Muscle of leg (tissue), 11 donors: ENCODE measurements around the gene SLC5A6. TPM values are rescaled to one million over a fixed set of nuclear protein-coding genes. Genes with fewer than 3 reads are reported as not detected.

ENCODE experiments used
- DNase-seq: peaks from one replicate; pipeline ENCODE4 v3.0.0; 2013
- H3K27ac ChIP-seq: one replicate; pipeline ENCODE4 v1.5.1; 2013; ENCODE audit warnings: mild to moderate bottlenecking, low read length, control low read depth
- H3K27me3 ChIP-seq: one replicate; pipeline ENCODE4 v1.6.1; 2013; ENCODE audit warnings: low read length; ENCODE audit not compliant: control insufficient read depth, insufficient read depth
- H3K36me3 ChIP-seq: one replicate; pipeline ENCODE4 v1.6.1; 2013; ENCODE audit warnings: low read length; ENCODE audit not compliant: control insufficient read depth, insufficient read depth
- H3K4me1 ChIP-seq: one replicate; pipeline ENCODE4 v1.6.1; 2013; ENCODE audit warnings: low read length; ENCODE audit not compliant: control insufficient read depth, insufficient read depth
- H3K4me3 ChIP-seq: one replicate; pipeline ENCODE4 v1.5.1; 2013; ENCODE audit warnings: low read length, control low read depth
- H3K9me3 ChIP-seq: replicated peaks from 2 replicates; pipeline ENCODE4 v1.6.1; 2013; ENCODE audit warnings: low read depth, low read length; ENCODE audit not compliant: control insufficient read depth
- WGBS: methylation state at CpG from one replicate; pipeline ENCODE4 v1.1.5; 2013; ENCODE audit warnings: missing lambda C conversion rate; ENCODE audit not compliant: insufficient coverage; 5-methylcytosine and 5-hydroxymethylcytosine counted together
- polyA plus RNA-seq, 8 donors: library from polyadenylated mRNA; unstranded; fragments of 120-200 nt; gene quantifications; one replicate each; pipeline versions ENCODE4 v1.2.1 to v1.2.3, GENCODE V29; 2013; ENCODE audit warnings: inconsistent platforms in 1 of 8, low replicate concordance in 1 of 8; ENCODE audit not compliant: insufficient read length in 8 of 8, insufficient read depth in 1 of 8
- total RNA-seq: library from RNA; stranded (reverse); fragments of 120-200 nt; gene quantifications from one replicate; pipeline ENCODE4 v1.2.4, GENCODE V29; 2013

Gene SLC5A6
- total and polyA plus RNA-seq, 9 donors, result 11.4 to 25.5 (median 19.6) TPM

DNA sequence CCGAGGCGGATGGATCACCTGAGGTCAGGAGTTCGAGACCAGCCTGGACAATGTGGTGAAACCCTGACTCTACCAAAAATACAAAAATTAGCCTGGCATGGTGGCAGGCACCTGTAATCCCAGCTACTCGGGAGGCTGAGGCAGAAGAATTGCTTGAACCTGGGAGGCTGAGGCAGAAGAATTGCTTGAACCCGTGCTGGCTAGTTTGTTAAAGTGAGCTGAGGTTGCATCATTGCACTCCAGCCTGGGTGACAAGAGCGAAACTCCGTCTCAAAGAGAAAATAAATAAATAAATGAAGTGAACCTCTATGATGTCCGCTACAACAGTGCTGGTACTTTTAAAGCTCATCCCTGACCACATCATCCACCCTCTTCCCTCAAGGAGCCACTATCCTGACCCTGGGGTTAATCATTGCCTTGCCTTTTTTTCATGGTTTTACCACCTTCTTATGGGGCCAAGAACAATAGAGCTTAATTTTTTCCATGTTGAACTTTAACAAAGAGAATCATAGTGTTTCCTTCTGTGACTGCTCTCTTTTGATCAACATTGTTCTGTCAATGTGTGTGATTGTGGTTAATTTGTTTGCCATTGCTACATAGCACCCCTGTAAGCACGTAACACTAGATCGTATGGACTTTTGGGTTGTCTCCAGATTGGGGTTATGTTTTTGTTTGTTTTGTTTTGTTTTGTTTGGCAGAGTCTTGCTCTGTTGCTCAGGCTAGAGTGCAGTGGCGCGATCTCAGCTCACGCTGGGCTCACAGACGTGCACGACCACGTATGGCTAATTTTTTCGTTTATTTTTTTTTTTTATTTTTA is 17.3 kb downstream of the SLC5A6 start:
- H3K36me3 ChIP-seq, result peaks cover 6% of the 10 kb centered on the region
- no peaks in the 10 kb centered on the region for H3K27me3 ChIP-seq
- no peak for DNase-seq
- no peak overlapping the region for H3K4me3 ChIP-seq
- H3K4me1 ChIP-seq, result no peaks in the 10 kb centered on the region
- H3K9me3 ChIP-seq, result no peaks in the 10 kb centered on the region
- H3K27ac ChIP-seq, result no peak overlapping the region
- WGBS, result 79% methylated on average over 5 of the region's 17 CpGs

DNA sequence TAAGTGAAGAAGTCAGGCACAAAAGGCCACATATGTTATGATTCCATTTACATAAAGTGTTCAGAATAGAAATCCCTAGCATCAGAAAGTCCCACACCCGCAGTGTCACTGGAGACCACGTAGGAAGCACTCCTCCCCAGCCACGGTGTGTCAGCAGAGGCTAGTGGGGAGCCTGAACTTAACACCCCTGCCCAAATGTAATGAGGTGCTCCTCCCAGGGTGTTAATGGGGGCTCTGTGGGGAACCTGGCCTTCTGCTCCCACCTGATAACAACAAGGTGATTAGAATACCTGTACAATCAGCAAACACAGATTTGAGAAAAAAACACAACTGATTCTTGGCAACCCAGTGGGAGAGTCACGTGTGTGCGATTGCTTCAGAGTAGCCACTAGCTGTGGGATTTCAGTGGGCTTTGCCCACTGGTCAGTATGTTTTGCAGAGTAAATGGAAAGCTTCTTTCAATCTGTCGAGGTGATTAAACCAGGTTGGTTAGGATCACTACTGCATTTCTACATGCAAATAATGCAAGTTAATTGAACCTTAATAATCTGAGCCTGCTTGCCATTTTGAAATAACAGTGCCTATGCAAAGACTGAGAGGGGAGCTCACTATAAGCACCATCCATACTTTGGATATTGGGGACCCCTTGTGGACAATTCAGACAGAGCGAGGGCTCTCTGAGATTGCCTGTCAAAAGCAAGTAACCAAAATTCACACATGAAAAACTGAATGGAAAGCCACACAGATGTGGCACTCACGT is 20.8 kb downstream of the SLC5A6 start:
- WGBS, result 44% methylated on average over 3 of the region's 8 CpGs

DNA sequence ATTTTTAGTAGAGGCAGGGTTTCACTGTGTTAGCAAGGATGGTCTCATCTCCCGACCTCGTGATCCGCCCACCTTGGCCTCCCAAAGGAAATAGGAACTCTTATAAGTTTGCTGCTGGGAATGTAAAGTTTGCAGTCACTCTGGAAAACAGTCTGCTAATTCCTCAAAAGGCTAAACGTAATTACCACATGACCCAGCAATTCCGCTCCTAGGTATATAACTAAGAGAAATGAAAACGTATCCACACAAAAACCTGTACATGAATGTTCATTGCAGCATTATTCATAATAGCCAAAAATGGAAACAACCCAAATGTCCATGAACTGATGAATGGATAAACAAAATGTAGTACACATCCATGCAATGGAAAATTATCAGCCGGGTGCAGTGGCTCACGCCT is 22.1 kb downstream of the SLC5A6 start:
- 100% methylated on average over 1 of the region's 8 CpGs for WGBS
- no peak overlapping the region for H3K27ac ChIP-seq
- no peaks in the 10 kb centered on the region for H3K27me3 ChIP-seq
- H3K9me3 ChIP-seq, result no peaks in the 10 kb centered on the region
- no peak overlapping the region for H3K4me3 ChIP-seq
- no peaks in the 10 kb centered on the region for H3K36me3 ChIP-seq
- no peak for DNase-seq
- H3K4me1 ChIP-seq, result no peaks in the 10 kb centered on the region

More for the DNA sequence above, 20.8 kb downstream of the SLC5A6 start:
- H3K36me3 ChIP-seq, result no peaks in the 10 kb centered on the region
- no peak overlapping the region for H3K4me3 ChIP-seq
- no peak overlapping the region for H3K27ac ChIP-seq
- no peaks in the 10 kb centered on the region for H3K27me3 ChIP-seq
- H3K9me3 ChIP-seq, result no peaks in the 10 kb centered on the region
- peak; percentile 77 for DNase-seq
- H3K4me1 ChIP-seq, result no peaks in the 10 kb centered on the region

DNA sequence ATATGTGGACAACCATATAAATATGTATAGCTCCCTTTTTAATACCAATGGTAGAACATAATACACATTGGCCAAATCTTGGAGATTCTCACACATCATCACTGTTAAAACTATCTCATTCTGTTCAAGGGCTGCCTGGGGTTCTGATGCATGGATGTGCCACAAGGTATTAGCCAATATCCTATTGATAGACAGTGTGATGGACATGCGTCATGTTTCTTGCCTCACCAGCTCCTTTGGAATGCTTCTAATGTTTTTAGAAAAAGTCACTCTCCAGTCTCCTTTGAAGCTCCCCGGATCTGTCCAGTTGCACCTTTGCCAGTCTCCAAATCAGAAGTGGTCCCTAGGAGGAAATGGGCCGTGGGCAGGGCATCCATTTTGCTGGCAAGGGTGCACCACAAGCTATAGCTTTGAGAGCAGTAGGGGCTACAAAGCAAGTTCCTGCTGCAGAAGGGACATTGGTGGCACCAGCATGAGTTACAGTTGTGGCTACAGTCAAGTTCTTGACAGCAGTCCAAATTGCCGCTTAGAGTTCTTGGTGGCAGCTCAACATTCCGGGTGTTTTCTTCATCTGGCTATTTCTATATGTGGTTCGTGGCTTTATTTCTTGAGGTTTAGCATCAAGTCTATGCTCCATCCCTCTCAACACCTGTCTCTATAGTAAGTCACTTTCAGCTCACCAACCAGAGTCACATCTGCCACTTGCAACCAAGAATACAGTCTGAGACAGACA is 25.3 kb downstream of the SLC5A6 start:
- no peak overlapping the region for H3K4me3 ChIP-seq
- no peaks in the 10 kb centered on the region for H3K4me1 ChIP-seq
- peaks cover 2% of the 10 kb centered on the region for H3K27me3 ChIP-seq
- no peaks in the 10 kb centered on the region for H3K9me3 ChIP-seq
- 86% methylated on average over 2 of the region's 6 CpGs for WGBS
- H3K36me3 ChIP-seq, result no peaks in the 10 kb centered on the region
- DNase-seq, result no peak
- H3K27ac ChIP-seq, result no peak overlapping the region

DNA sequence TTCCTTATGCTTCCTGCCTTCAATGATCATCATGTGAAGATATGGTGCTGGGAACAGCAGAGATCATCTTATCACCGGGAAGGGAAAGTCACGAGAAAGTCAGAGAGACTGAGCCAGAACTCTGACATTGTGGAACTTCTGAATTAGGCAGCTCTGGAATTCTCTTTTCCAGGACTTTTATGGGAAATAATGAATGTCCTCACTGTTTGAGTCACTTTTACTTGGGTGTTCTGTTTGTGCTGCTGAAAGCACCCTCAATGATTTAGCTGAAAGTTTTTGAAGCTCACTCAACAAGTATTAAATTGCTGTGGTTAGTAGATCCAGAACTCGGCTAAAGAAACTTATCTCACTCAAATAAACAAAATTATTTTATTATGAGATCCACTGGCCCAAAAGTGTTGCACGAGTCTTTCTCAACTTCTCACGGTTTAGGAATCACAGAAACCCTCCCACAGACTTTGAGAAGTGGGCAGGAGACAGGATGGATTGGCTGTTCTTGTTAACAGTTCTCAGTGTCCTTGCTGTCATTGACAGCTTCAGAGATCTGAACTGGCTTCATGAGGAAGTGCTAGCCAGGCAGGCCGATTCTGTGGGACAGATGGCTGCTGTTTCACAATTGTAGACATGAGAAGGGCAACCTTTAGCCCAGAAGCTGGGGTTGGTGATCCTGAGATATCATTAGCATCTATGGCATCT is 26.6 kb downstream of the SLC5A6 start:
- no peaks in the 10 kb centered on the region for H3K36me3 ChIP-seq
- H3K27me3 ChIP-seq, result peaks cover 2% of the 10 kb centered on the region
- H3K4me3 ChIP-seq, result no peak overlapping the region
- H3K4me1 ChIP-seq, result no peaks in the 10 kb centered on the region
- no peak overlapping the region for H3K27ac ChIP-seq
- H3K9me3 ChIP-seq, result no peaks in the 10 kb centered on the region
- 50% methylated on average over 3 of the region's 6 CpGs for WGBS
- DNase-seq, result no peak

DNA sequence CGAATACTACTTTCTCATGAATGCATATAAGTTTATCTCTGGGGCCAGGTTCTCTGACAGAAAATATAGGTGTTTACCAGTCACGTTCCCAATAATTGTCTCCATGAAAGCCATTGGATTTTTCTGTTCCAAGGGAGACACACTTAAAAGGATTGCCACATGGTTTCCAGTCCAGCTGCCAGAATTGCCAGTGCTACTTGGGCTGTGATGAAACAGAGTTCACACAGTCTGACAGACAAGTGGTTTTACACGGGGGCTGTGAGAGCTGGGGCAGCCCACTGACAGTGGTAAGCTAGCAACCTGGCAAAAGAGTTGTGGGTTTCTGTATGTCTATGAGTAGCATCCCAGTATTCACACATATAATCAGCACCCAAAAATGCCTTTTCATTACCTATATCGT is 28.0 kb downstream of the SLC5A6 start:
- Histone ChIP-seq H3K27ac (no peak overlapping the region), H3K9me3 (no peaks in the 10 kb centered on the region), H3K4me1 (no peaks in the 10 kb centered on the region), H3K27me3 (peaks cover 2% of the 10 kb centered on the region), H3K4me3 (no peak overlapping the region), H3K36me3 (no peaks in the 10 kb centered on the region)
- DNase-seq, result no peak
- WGBS, result 88% methylated on average over 1 of the region's 4 CpGs

DNA sequence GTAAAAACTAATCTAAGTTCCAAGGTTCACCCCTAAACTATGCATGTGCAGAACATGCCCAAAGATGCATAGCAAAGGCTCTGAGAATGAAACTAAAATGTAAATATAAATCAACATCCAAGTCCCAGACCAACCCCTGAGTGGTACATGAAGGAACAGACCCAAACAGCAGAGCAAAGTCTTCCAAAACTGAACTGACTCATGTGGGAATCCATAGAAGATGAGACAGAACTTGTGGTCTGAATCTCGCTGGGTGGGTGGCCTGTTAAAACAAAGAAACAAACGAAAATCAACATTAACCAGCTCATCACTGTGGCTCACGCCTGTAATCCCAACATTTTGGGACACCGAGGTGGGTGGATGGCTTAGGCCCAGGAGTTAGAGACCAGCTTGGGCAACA is 29.7 kb downstream of the SLC5A6 start:
- H3K27ac ChIP-seq, result no peak overlapping the region
- DNase-seq, result no peak

DNA sequence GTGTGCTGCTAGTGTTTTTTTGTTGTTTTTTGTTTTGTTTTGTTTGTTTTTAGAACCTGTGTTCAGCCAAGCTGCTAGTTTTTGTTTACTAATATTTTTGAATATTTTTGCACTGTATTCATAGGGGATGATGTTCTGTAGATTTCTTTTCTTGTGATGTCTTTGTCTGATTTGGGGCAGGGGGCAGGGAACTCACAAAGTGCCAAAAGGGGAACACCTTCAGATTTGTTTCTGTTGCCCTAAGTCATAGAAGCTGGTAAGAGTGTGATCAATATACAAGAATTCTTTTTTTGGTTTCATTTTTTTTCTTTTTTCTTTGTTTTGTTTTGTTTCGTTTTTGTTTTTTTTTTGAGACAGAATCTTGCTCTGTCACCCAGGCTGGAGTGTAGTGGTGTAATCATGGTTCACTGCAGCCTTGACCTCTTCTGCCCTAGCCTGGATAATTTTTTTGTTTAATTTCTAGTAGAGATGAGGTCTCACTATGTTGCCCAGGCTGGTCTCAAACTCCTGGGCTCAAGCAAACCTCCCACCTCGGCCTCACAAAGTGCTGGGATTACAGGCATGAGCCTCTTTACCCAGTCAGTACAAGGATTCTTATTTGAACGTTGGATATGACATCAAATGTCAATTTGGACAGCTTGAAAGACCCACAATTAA is 32.6 kb downstream of the SLC5A6 start:
- Histone ChIP-seq H3K36me3 (no peaks in the 10 kb centered on the region), H3K27ac (no peak overlapping the region), H3K9me3 (no peaks in the 10 kb centered on the region), H3K27me3 (peaks cover 13% of the 10 kb centered on the region), H3K4me1 (no peaks in the 10 kb centered on the region), H3K4me3 (no peak overlapping the region)
- no peak for DNase-seq
- 43% methylated on average over 1 of the region's 3 CpGs for WGBS

More for the DNA sequence above, 29.7 kb downstream of the SLC5A6 start:
- H3K36me3 ChIP-seq, result no peaks in the 10 kb centered on the region
- peaks cover 5% of the 10 kb centered on the region for H3K27me3 ChIP-seq
- H3K4me3 ChIP-seq, result no peak overlapping the region
- no peaks in the 10 kb centered on the region for H3K4me1 ChIP-seq
- no CpG with 5 or more reads among the region's 4 CpGs for WGBS
- no peaks in the 10 kb centered on the region for H3K9me3 ChIP-seq

DNA sequence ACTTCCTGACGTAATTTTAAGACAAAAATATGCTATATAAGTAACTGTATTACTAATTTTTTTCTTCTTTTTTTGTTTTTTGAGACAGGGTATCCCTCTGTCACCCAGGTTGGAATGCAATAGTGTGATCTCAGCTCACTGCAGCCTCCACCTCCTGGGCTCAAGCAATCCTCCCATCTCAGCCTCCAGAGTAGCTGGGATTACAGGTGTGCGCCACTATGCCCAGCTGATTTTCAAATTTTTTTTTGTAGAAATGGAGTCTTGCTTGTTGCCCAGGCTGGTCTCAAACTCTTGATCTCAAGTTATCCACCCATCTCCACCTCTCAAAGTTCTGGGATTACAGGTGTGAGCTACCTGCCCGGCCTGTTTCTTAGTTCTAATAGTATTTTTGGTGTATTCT is 33.6 kb downstream of the SLC5A6 start:
- Histone ChIP-seq H3K4me3 (no peak overlapping the region), H3K9me3 (no peaks in the 10 kb centered on the region), H3K27ac (no peak overlapping the region), H3K4me1 (no peaks in the 10 kb centered on the region), H3K36me3 (no peaks in the 10 kb centered on the region), H3K27me3 (peaks cover 13% of the 10 kb centered on the region)
- no peak for DNase-seq
- no CpG with 5 or more reads among the region's 3 CpGs for whole genome bisulfite sequencing
